HepG2 (cell line): Measurements from ENCODE around the gene PPM1K.

ENCODE experiments used
- CSRNP2 ChIP-seq: sonication (generic); formaldehyde crosslinking; conservative IDR thresholded peaks from 2 replicates; pipeline ENCODE4 v1.8.0; 2022; ENCODE audit warnings: low read depth, missing genetic modification reagents
- MBNL3 ChIP-seq: fragments of 250-450 bp; sonication (Bioruptor Pico); conservative IDR thresholded peaks from 2 replicates; pipeline ENCODE4 v1.8.0; 2022; ENCODE audit warnings: mild to moderate bottlenecking, inconsistent platforms
- POLR2A ChIP-seq, 2 experiments: IDR thresholded peaks; 2 replicates each; pipeline ENCODE4 v1.6.1; 2011; ENCODE audit warnings: low read depth in 2 of 2, low read length in 2 of 2, mild to moderate bottlenecking in 1 of 2, moderate library complexity in 1 of 2; ENCODE audit not compliant: insufficient read depth in 1 of 2
- POLR2AphosphoS5 ChIP-seq: IDR thresholded peaks from 2 replicates; pipeline ENCODE4 v1.6.1; 2012; ENCODE audit warnings: low read depth, low read length
- SUZ12 ChIP-seq: fragments of 150-350 bp; IDR thresholded peaks from 2 replicates; pipeline ENCODE4 v1.6.1; 2014; ENCODE audit warnings: low read depth, low read length
- TAF15 ChIP-seq: fragments of 200-400 bp; formaldehyde crosslinking; IDR thresholded peaks from one replicate; pipeline ENCODE4 v1.6.1; 2018; ENCODE audit warnings: mild to moderate bottlenecking, low read depth, low read length; ENCODE audit not compliant: poor library complexity, severe bottlenecking
- ZFP36 ChIP-seq: fragments of 150-350 bp; IDR thresholded peaks from 2 replicates; pipeline ENCODE4 v1.6.1; 2018; ENCODE audit warnings: borderline replicate concordance, low read length, low read depth; ENCODE audit not compliant: partially characterized antibody
- ZNF17 ChIP-seq: sonication (generic); formaldehyde crosslinking; IDR thresholded peaks from 2 replicates; pipeline ENCODE4 v1.5.0; 2020; ENCODE audit warnings: mild to moderate bottlenecking, missing genetic modification reagents
- ZNF430 ChIP-seq: sonication (generic); formaldehyde crosslinking; IDR thresholded peaks from 2 replicates; pipeline ENCODE4 v1.9.0; 2021; ENCODE audit warnings: mild to moderate bottlenecking, missing genetic modification reagents
- ZNF432 ChIP-seq: sonication (generic); formaldehyde crosslinking; IDR thresholded peaks from 2 replicates; pipeline ENCODE4 v1.5.0; 2020; ENCODE audit warnings: missing genetic modification reagents, mild to moderate bottlenecking, borderline replicate concordance
- ZSCAN20 ChIP-seq: sonication (generic); formaldehyde crosslinking; IDR thresholded peaks from 2 replicates; pipeline ENCODE4 v1.4.0; 2020; ENCODE audit warnings: missing genetic modification reagents, mild to moderate bottlenecking, borderline replicate concordance
- TF ChIP-seq, protein P1 (sequence below): sonication (generic); formaldehyde crosslinking; IDR thresholded peaks from 2 replicates; pipeline ENCODE4 v1.5.0; 2020; ENCODE audit warnings: mild to moderate bottlenecking, missing genetic modification reagents, moderate library complexity
- TF ChIP-seq, protein P2 (sequence below): sonication (generic); formaldehyde crosslinking; IDR thresholded peaks from 2 replicates; pipeline ENCODE4 v1.4.0; 2020; ENCODE audit warnings: missing genetic modification reagents

DNA sequence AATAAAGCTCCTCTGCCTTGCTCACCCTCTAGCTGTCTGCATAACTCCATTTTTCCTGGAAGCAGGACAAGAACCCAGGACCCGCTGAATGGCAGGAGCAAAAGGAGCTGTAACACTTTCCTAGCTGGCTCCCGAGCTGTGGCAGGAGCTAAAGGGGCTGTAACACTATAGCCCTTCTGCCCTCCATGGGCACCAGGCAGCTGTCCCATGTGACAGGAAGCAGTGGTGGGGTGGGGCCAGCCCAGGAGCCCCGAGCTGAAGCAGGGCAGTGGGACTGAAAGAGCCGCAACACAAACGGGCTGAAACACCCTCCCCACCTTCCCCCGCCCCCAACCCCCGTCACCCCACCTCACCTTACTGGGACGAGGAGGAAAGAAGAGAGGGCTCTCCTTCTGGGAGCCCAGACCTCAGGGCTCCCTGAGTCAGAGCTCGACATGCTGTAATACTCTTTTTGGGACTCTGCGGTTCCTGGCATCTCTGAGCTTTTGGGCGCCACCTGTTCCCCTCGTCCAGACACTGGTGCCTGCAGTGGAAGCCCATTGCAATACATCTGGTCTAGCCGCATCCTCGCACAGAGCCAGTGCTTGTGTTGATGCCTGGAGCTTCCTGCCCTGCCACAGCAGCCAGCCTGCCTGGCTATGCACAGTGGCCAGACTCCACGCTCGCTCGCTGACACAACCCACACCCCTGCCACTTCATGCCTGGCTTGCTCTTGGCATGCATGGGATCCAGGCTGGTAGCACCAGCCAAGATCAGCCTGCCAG, 39.4 kb downstream of the PPM1K start:
- TF ChIP-seq, protein P1, sequence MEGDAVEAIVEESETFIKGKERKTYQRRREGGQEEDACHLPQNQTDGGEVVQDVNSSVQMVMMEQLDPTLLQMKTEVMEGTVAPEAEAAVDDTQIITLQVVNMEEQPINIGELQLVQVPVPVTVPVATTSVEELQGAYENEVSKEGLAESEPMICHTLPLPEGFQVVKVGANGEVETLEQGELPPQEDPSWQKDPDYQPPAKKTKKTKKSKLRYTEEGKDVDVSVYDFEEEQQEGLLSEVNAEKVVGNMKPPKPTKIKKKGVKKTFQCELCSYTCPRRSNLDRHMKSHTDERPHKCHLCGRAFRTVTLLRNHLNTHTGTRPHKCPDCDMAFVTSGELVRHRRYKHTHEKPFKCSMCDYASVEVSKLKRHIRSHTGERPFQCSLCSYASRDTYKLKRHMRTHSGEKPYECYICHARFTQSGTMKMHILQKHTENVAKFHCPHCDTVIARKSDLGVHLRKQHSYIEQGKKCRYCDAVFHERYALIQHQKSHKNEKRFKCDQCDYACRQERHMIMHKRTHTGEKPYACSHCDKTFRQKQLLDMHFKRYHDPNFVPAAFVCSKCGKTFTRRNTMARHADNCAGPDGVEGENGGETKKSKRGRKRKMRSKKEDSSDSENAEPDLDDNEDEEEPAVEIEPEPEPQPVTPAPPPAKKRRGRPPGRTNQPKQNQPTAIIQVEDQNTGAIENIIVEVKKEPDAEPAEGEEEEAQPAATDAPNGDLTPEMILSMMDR (CRISPR knock-in tag), result no peak
- no peak for TF ChIP-seq TAF15
- TF ChIP-seq, protein P2, sequence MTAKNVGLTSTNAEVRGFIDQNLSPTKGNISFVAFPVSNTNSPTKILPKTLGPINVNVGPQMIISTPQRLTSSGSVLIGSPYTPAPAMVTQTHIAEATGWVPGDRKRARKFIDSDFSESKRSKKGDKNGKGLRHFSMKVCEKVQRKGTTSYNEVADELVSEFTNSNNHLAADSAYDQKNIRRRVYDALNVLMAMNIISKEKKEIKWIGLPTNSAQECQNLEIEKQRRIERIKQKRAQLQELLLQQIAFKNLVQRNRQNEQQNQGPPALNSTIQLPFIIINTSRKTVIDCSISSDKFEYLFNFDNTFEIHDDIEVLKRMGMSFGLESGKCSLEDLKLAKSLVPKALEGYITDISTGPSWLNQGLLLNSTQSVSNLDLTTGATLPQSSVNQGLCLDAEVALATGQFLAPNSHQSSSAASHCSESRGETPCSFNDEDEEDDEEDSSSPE (CRISPR knock-in tag), result no peak
- TF ChIP-seq ZNF17, result no peak
- TF ChIP-seq POLR2AphosphoS5, result no peak
- TF ChIP-seq MBNL3, result no peak
- TF ChIP-seq ZNF430 (CRISPR knock-in tag), result no peak
- TF ChIP-seq POLR2A (IDR thresholded peaks at IDR 0.05; ENCODE audit: insufficient read depth in 1 of 2, low read depth in 2 of 2, low read length in 2 of 2), result no peak
- TF ChIP-seq ZSCAN20 (CRISPR knock-in tag), result no peak
- no peak for TF ChIP-seq CSRNP2 (CRISPR knock-in tag)
- no peak for TF ChIP-seq ZFP36
- no peak for TF ChIP-seq ZNF432 (CRISPR knock-in tag)
- TF ChIP-seq SUZ12, result no peak
